ENCODE results near the gene MLN.
"Not testable (repeated sequence)": the region's sequence is repeated elsewhere in the genome, so short reads cannot be mapped to it uniquely, and the experiment has no call there.

DNA sequence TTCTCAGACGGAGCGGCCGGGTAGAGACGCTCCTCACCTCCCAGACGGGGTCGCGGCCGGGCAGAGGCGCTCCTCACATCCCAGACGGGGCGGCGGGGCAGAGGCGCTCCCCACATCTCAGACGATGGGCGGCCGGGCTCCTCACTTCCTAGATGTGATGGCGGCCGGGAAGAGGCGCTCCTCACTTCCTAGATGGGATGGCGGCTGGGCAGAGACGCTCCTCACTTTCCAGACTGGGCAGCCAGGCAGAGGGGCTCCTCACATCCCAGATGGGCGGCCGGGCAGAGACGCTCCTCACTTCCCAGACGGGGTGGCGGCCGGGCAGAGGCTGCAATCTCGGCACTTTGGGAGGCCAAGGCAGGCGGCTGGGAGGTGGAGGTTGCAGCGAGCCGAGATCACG, 29.0 kb upstream of the MLN start:
- TF ChIP-seq, protein P1, sequence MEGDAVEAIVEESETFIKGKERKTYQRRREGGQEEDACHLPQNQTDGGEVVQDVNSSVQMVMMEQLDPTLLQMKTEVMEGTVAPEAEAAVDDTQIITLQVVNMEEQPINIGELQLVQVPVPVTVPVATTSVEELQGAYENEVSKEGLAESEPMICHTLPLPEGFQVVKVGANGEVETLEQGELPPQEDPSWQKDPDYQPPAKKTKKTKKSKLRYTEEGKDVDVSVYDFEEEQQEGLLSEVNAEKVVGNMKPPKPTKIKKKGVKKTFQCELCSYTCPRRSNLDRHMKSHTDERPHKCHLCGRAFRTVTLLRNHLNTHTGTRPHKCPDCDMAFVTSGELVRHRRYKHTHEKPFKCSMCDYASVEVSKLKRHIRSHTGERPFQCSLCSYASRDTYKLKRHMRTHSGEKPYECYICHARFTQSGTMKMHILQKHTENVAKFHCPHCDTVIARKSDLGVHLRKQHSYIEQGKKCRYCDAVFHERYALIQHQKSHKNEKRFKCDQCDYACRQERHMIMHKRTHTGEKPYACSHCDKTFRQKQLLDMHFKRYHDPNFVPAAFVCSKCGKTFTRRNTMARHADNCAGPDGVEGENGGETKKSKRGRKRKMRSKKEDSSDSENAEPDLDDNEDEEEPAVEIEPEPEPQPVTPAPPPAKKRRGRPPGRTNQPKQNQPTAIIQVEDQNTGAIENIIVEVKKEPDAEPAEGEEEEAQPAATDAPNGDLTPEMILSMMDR (IDR thresholded peaks at IDR 0.05; ENCODE audit: low read depth, low read length): not testable (repeated sequence)
- not testable (repeated sequence) for TF ChIP-seq EZH2phosphoT487 (IDR thresholded peaks at IDR 0.05; ENCODE audit: low read depth)
